Umbilical cord (tissue), 2 donors: ENCODE measurements around the gene CAMK2A. TPM values are rescaled to one million over a fixed set of nuclear protein-coding genes. Genes with fewer than 3 reads are reported as not detected.
A peak's percentile ranks its signal among the peaks of the same experiment; 100 is the strongest.

Experiments
- DNase-seq: peaks from one replicate; pipeline ENCODE4 v3.0.0-alpha.2; 2015; ENCODE audit warnings: low spot score
- total RNA-seq: library from RNA; depleted of rRNA; stranded (reverse); fragments of >200 nt; gene quantifications from one replicate; pipeline ENCODE4 v1.2.3, GENCODE V29; 2014; ENCODE audit warnings: low replicate concordance; ENCODE audit not compliant: insufficient read depth

The CAMK2A gene
- total RNA-seq, 1 donor from 2014 or later: 5.8 TPM

GRCh38 chr5:150279330-150280020 lies 10.1 kb downstream of the CAMK2A start:
- peak; percentile 27 for DNase-seq

DNA sequence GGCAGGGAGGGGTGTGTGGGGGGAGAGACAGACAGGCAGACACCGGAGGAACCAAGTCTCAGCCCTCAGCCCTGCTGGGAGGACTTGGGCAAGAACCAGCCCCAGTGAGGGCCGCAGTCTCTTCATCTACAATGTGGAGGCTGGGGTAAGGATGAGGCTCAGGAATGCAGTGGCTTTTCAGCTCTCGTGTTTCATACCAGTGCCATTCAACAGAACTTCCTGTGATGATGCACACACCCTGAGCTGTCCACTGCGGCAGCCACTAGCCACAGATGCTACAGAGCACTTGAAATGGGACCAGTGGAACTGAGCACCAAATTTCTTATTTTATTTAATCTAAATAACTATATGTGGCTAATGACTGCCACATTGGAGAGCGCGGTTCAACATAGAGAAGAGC lies 10.7 kb downstream of the CAMK2A start:
- DNase-seq: peak; percentile 40

DNA sequence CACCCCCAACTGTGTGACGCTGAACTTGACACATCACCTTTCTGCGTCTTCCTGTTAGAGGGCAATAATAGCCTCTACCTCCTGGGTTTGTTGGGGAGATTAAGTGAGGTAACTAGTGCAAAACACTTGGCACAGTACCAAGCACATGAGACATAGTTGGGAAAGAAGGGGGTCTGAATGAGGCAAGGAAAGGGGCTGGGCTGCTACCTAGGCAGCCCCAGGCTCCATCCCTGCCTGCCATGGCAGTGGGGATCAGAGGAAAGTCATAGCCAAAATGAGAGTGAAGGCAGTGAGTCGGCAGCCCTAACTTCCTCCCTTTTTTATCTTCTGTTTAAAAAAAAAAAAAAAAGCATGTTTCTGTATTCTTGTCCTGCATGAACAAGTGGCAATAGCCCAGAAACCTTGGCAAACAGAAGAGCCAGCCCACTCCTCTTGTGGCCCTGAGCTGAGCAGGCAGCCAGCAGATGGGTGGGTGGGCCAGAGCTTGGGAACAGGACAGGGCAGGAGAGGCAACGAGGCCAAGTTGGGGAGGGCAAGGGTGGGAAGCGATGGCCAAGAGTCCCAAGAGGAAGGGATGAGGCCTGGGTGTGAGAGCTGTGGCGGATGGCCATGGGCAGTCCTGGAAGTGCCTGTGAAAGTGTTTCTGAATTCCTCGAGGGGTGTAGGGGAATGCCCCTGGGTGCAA lies 11.4 kb downstream of the CAMK2A start:
- no peak for DNase-seq

GRCh38 chr5:150277043-150277442 lies 12.5 kb downstream of the CAMK2A start:
- no peak for DNase-seq

DNA sequence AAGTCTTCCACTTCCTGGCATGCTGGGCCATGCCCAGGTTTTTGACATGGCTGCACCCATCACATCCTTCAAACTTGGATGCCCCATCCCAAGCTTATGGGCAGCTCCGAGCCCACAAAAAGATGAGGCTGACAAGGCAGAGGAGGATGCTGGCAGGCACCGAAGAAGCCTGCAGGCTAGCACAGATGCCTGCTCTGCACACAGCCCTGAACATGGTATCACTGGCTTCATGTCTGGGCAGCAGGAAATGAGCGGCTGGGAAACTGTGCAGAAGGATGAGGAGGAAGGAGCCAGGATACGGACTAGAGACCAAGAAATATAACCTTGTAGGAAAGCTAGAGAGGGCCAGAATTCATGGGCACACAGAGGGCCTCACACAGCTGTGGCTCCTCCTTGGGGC lies 14.8 kb downstream of the CAMK2A start:
- no peak for DNase-seq

- peak; percentile 54 for DNase-seq
These were observed 17.0 kb downstream of the CAMK2A start for GRCh38 chr5:150272531-150272930.

DNA sequence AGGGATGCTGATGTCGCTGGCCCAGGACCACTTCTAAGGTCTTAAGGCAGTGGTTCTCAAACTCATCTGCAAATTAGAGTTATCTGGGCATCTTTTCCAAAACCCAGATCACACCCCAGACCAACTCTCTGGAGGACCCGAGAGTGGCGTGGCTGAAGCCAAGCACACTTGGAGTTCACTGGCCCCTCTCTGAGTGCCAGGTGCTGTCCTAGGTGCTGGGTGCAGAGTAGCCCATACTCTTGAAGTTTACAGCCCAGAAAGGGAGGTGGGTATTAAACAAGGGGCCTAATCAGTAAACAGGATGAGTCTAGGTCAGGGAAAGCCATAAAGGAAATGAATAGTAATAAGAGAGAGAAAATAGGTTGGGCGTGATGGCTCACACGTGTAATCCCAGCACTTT lies 17.6 kb downstream of the CAMK2A start:
- DNase-seq: no peak

DNA sequence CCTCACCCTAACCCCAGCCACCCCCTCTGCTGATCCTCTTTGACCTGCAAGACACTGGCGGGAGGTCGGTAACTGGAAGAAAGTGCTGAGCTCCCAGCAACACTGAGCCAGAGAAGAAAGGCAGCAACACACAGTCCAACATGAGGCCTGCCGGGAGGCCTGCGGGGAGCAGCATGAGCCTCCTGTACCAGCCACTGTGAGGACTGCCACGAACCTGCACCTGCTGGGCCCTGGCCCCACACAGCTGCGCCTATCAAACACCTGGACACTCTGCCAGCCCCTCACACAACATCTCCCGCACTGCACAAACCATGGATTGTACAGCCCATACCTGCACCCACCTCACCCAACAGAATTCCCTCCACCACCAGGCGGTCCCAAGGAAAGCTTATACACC lies 18.3 kb downstream of the CAMK2A start:
- no peak for DNase-seq

- no peak for DNase-seq
These were observed 18.9 kb downstream of the CAMK2A start for GRCh38 chr5:150270541-150271295.

DNA sequence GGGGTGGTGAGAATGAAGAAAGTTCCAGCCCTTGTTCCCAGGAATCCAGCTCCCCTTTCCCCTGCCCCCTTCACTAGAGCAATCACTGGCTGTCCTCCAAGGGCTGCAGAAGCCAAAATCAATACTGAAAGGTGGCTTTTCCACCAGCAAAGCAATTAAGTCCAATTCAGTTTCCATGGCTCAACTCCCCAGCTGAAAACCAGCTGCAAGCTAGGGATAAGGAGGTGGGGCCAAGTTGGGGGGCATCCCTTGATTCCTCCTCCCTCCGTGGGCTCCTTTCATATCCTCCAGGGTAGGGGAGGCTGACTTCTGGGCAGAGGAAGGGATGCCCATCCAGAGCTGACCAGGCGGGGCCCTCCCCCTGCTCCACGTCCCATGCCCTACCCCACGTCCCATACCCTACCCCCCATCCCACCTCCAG lies 22.7 kb downstream of the CAMK2A start:
- DNase-seq: no peak

GRCh38 chr5:150265870-150266383 lies 23.6 kb downstream of the CAMK2A start:
- DNase-seq: no peak

DNA sequence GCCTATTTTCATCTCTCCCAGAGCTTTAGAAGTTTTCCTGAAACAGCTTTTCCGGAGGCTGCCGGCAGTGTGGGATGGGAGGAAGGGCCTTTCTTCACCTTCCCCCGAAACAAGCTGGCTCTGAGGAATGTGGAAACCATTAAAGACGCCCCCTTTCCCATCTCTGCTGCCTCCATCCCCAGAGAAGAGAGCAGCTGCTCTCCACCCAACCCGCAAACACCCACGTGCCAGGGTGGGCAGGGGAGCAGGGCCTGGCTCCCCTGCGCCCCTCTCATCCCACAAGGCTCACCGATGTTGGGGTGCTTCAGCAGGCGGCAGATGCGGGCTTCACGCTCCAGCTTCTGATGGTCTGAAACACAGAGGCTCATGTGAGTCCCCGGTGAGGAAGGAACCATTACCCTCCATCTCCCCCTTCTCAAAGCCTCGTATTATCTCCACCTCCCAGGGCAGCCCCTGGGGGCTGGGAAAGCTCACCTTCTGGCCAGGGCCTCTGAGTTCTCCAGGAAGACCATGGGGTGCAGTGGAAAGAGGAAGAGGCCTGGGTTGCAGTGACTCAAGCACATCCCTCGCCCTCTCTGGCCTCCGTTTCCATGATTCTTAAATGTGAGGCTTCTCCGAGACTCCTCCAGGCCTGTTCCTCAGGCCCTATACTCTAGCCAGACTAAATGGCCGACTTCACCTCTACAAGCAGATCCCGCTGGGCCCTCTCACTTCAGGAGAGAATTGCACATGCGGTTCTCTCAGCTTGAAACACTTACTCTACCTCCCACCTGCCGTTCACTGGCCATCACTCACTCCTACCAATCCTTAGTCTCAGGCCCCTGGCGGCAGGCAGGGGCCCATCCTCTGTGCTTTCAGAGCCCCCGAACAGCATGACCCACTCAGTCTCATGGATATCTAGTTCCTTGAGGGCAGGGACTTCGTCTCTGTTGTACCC lies 24.6 kb downstream of the CAMK2A start:
- no peak for DNase-seq

- peak; percentile 73 for DNase-seq
These were observed 25.6 kb downstream of the CAMK2A start for GRCh38 chr5:150263801-150264621.

DNA sequence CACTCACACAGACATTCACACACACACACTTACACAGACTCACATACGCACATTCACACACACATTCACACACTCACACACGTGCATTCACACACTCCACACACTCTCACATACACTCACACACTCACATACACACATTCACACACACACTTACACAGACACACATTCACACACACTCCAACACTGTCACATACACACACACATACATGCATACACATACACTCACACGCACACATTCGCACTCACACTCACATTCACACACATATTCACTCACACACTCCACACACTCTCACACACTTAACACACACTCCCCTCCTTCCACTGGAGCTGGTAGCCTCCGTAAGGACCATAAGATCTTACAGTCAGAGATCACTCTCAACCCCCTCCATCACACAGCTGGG lies 26.2 kb downstream of the CAMK2A start:
- no peak for DNase-seq

DNA sequence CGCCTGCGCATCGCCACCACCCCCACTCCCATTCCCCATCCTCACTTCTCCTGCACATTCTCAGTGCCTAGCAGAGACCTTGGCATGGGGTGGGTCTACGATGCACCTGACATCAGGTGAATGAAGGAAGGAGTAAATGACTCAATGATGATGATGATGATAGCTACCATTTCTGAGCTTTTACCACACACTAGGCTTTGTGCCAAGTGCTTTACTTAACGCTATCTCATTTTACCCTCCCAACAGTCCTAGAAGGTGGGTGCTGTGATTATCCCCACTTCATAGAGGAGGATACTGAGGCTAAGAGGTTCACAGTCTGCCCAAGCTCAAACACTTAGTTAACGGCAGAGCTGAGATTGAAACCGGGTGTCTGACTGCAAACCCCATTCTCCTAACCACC lies 27.1 kb downstream of the CAMK2A start:
- DNase-seq: no peak

- no peak for DNase-seq
These were observed 28.3 kb downstream of the CAMK2A start for GRCh38 chr5:150261231-150261630.

GRCh38 chr5:150258130-150258529 lies 31.4 kb downstream of the CAMK2A start:
- no peak for DNase-seq

DNA sequence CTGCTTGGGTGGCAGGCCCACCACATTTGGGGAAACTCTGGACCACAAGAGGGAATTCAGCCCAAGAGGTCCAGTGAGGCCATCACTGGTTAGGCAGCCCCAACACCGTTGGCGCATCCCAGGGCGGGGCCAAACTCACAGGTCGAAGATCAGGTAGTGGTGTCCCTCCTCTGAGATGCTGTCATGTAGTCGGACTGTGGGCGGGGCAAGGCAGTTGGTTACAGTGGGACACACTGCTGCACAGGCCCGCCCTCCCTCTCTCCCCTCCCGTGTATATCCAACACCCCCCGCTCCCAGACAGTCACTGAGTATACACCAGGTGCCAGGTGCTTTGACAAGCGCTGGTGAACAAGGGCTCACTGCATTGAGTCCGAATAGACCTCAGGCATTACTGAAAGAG lies 32.1 kb downstream of the CAMK2A start:
- DNase-seq: no peak

GRCh38 chr5:150256410-150257064 lies 33.0 kb downstream of the CAMK2A start:
- no peak for DNase-seq
